Stimulated activated CD8-positive, alpha-beta memory T cell treated with anti-CD3 and anti-CD28 coated beads, Interleukin-4, amount 100 ng/mL, for 48 hours (primary cell): ENCODE measurements around the gene TJP2.

ENCODE experiments used
- DNase-seq: peaks from one replicate; pipeline ENCODE4 v3.0.0-alpha.2; 2020

The TJP2 gene

DNA sequence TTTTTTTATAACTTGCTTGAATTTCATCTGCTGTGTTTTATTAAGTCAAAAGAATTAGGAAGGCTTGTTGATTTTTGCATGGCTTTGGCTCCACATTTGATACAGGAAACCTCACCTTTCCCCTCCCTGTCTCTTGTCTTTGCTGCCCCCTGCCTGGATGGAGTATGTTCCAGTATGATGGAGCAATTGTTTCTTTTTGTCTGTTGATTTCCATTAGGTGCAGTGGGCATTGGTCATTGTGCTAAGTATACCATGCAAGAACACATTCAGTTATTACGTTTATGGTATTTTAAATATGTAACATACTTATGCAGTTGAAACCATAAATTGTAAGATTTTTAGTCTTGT is 19.6 kb downstream of the TJP2 start:
- no peak for DNase-seq

DNA sequence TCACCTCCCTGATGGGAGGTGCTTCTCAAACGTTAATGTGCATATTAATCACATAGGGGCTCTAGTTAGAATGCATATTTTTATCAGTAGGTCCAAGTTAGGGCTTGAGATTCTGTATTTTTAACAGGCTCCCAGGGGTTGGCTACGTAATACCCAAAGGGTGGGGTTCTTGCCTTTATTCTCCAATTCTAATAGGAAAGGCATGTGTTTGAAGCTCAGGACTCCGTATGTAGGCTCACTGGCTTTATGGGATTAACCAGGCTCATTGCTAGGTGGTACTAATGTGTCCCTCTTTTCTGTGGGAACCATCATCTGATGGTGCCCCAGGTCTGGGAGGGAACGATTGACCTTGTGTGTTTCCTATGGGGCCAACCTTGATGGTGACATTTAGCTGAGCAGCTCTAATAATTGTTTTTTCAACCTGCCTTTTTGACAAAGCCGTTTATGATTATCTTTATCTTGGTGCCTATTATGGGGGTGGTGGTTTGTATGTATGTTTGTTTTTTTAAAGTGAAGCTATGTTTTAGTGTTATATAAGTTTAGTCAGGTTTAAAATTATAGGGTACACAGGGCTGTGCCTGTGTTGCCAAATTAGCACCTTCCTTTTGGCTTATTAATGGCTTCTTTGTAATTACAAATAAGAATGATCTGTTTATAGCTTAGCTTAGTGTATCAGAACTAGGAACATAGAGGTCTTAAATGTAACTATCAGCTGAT is 20.8 kb downstream of the TJP2 start:
- no peak for DNase-seq

DNA sequence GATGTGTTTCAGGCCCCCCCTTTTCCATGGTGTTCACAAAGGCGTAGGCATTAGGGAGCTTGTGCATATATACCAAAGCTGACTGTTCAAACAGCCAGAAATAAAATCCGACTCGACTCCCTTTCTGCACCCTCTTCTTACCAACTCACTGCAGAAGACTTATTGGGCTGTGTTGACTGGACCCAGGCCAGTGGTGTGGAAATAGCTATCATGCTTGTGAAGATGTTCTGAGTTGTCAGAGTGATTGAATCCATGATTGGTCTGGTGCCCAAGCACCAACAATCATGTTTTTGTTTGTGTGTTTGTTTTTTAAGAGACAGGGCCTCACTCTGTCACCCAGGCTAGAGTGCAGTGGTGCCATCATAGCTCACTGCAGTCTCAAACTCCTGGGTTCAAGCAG is 21.6 kb downstream of the TJP2 start:
- DNase-seq, result no peak

DNA sequence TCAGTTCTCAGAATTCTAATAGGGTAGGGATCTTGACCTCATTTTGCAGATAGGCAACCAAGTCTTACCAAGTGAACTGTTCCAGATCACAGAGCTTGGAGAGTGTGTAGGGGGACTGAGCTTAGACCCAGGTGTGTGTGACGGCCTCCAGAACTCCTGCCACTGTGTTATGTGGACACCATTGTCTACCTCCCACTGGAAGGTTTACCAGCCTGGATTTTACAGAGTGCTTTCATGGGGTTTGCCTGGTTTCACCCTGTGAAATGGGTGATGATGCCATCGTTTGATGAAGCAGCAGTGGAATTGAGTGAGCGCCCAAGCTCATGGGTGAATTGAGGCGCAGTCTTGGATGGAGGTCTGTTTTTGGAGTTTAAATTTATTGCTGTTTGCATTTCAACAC is 23.6 kb downstream of the TJP2 start:
- no peak for DNase-seq

DNA sequence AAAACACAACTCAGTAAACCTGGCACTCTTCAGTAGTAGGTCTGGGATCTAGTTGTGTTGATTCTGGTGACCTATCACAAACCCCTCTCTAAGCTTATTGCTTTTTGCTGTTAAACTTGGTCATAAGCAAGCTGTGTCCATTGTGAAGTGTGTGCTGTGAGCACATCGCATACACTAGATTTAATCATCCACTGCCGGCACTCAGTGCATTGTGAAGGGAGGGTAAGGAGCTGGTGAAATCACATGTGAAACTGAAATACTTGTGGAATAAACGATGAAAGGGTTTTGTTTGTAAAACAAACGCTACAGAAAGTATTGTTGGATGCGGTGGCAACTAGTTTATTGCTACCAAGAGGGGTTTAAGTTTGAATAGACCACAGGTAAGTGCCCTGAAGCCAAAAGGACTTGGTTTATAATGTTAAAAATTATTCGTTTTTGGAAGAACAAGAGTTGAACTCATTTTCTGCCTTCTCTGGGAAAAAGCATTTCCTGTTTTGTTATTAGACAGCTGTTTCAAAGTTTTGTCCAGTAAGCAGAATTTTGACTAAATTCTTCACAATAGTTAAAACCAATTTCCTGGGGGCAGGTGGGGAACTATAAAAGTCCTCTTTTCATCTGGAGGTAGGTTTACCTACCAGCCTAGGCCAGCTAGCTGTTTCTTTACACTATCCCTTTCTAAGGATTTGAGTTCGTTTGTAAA is 24.6 kb downstream of the TJP2 start:
- no peak for DNase-seq

DNA sequence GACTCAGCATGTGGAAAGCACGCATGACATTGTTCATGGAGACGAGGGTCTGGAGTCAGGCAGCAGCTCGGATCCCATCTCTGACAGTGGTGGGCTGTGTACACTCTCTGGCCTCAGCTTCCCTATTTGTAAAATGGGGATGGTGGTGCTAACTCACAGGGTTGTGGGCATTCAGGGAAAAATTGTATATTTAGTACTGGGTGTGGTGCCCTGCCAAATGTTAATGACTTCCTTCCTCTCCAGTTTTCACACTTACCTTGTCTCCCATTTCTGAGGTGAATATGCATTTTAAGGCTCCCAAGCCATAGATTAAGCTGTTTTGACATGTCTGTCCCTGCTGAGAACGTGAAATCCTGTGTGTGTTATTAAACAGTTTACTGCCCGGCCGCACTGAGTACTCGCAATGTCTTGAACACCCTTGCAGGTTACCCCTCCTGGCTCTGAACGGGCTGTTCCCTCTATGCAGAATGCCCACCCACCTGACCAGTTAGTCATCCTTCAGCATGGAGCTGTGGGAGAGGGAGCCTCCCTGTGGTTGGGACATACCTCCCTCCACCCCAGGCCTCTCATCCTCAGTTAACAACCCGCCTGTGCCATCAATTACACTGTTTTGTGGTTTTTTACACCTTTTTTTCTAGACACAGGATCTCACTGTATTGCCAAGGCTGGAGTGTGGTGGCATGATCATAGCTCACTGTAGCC is 25.8 kb downstream of the TJP2 start:
- no peak for DNase-seq

DNA sequence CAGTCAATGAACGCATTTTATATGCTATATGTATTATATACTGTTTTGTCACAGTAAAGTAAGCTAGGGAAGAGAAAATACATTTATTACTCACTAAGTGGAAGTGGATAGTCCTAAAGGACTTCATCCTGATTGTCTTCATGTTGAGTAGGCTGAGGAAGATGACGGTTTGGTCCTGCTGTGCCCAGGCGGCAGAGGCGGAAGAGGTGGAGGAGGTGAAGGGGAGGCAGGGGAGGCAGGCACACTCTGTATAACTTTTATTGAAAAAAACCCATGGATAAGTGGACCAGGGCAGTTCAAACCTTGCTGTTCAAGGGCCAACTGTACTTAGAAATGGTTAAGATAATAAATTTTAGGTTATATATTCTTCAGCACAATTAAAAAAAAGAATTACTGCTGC is 28.5 kb downstream of the TJP2 start:
- DNase-seq, result no peak

DNA sequence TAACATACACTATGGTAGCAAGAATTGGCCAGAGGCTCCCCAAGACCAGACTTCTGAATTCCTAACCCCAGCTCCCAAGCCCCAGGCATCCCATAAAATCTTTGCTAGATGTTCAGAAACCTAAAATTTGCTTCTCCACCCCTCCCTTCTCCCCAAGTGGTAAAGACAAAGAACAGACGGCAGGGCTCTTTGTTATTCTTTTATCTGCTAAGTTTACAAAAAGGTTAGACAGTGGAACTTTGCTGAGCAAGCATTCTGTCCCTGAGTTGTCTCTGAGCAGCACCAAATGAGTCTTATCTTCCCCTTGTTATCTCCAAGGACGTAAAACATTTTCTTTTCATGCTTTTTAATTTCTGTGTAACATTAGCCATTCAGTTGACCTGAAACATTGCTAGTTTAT is 30.2 kb downstream of the TJP2 start:
- DNase-seq, result no peak

DNA sequence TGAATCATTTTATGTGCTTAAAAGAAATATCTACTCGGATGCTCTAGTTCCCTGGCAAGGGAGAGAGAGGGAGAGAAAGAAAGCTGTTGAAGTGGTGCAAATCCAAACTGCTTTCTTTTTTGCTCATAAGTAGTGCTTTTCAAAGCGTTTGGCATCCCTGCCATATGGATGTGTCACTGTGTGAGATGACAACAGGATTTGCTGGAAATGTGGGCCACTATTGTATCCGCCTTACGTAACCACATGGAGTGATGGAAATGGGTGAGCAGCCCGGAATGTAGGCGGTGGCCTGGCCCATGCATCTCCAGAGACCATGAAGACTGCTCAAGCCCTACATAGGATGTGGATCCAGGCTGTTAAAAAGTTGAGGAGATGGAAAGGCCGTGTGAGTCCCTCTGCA is 30.8 kb downstream of the TJP2 start:
- DNase-seq, result no peak

DNA sequence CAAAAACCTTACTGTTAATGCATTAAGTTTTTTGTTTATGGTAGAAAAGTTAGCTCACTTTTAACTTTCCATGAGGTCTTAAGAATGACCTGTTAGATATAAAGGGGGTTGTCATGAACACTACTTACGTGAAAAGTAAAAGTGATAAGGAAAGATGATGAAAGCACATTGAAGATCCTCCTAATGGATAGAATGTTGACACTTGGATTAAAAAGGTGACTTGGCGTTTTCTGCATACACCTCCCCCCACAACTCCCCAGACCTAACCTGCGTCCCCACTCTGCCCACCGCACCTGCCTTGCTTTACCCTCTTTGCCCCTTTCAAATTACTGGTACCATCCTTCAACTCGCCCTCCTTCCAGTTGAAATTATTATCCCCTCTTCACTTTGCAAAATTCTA is 32.0 kb downstream of the TJP2 start:
- no peak for DNase-seq

DNA sequence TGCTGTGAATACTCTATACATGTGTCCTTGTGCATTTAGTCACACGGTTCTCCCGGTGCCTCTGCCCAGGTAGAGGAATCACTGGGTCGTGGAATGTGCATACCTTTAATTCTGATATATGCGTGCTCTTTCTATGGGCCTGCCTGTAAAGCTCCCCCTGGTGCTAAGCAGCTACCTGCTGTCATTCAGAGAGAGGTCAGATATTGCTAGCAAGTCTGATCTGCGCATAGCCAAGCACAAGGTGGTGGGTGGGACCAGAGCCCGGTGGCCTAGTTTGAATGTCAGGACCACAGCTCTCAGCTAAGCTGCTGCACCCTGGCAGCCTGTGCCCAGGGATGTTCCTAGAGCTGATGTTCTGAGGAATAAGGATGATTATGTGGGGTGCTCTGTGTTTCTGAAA is 33.4 kb downstream of the TJP2 start:
- DNase-seq, result no peak

DNA sequence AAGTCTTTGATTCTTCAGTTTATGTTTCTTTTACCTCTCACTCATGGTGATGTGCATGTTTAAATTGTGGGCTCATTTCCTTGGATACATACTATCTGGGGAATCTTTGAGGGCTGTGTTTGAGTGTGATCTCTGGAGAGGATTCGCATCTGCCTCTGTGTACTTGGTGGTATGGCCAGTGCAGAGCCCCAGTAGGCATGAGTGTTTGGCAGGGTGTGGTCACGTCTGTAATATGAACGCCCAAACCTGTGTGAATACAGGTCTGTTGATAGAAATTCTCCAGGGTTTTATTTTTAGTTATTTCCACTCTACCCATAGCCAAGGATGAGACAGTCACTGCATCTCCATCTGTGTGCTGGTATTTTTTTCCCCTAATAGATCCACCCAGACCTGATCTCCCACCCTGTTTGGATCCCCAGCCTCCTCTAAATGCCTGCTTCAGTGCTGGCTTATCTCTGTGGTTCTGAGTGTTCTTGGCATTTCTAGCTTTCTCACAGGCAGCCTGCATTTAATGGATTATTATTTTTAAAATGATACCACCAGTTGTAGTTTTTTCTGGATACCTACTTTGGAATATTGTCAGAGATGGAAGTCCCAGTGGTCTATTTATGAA is 37.5 kb downstream of the TJP2 start:
- DNase-seq, result no peak

DNA sequence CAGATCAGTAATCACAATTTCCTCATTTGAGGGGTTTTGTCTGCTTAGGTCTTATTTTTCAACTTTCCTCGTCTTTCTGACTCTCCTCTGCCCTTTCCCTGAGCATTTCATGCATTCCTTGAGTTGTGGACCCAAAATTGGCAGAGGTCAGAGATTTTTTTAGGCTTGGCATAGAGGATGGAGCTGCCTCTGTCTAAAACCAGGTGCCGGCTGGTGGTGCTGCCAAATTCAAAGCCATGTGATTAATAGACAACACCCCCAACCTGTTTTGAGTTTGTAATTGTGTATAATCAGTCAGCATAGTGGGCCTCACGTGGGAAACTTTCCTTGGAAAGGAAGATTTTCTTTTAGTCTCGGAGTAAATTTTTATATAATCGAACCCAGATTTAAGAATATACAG is 39.6 kb downstream of the TJP2 start:
- no peak for DNase-seq

DNA sequence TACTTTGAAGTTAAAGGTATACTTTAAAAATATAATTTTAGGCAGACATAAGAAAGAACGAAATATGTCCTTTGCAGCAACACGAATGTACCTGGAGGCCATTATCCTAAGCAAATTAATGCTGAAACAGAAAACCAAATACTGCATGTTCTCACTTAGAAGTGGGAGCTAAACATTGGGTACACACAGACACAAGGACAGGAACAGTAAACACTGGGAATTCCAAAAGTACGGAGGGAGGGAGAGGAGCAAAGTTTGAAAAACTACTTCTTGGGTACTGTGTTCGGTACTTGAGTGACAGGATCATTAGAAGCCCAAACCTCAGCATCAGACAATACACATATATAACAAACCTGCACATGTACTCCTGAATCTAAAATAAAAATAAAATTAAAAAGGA is 40.9 kb downstream of the TJP2 start:
- DNase-seq, result no peak

DNA sequence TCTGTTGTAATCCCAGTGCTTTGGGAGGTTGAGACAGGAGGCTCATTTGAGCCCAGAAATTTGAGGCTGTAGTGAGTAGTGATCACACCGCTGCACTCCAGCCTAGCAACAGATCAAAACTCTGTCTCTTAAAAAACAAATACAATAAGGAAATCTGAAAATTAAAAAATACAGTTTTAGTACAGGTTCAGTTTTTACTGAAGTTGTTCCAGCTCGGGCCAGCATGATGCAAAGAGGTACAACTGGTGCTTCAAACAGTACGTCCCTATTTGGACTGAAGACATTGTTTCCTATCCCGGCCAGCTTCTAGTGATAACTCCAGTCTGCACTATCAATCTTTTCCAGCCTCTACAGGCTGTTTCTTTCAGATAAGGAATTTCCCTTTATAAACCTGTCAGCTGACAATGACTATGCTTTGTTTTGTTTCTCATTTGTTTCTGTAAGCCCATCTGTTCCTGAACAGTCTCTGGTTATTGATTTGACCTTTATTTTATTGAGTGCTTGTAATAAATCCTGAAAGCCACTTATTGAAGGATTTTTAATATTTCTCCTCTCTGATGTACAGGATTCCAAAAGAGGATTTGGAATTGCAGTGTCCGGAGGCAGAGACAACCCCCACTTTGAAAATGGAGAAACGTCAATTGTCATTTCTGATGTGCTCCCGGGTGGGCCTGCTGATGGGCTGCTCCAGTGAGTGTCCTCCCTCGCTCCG is 41.9 kb downstream of the TJP2 start:
- DNase-seq, result no peak

DNA sequence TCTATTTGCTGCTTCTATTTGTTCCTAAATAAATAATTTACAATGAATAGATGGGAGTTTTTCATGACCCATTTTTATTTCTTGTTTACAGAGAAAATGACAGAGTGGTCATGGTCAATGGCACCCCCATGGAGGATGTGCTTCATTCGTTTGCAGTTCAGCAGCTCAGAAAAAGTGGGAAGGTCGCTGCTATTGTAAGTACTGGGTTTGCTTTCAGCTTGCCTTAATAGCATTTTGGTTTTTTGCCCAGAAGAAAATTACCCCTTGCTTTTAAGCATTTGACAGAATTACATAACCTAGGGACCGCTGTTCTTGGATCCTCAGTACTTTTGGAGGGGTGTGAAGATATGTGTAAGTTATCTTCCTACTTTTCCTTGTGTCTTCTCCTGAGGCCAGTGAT is 44.1 kb downstream of the TJP2 start:
- DNase-seq, result no peak

DNA sequence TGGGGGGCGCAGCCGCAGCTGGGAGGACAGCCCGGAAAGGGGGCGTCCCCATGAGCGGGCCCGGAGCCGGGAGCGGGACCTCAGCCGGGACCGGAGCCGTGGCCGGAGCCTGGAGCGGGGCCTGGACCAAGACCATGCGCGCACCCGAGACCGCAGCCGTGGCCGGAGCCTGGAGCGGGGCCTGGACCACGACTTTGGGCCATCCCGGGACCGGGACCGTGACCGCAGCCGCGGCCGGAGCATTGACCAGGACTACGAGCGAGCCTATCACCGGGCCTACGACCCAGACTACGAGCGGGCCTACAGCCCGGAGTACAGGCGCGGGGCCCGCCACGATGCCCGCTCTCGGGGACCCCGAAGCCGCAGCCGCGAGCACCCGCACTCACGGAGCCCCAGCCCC is 47.0 kb downstream of the TJP2 start:
- DNase-seq, result no peak

DNA sequence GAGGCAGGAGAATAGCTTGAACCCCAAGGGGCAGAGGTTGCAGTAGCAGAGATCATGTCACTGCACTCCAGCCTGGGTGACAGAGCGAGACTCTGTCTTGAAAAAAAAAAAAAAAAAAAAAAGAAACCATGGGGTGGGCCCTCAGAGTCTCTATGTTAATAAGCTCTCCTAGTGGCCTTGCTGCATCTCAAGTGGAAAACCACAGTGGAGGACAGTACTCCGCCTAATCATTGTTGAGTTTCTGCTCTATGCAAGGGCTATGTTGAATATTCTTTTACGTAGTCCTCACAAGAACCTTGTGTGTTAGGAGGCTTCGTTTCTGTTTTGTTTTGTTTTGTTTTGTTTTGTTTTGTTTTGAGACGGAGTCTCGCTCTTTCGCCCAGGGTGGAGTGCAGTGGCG is 48.9 kb downstream of the TJP2 start:
- DNase-seq, result no peak

DNA sequence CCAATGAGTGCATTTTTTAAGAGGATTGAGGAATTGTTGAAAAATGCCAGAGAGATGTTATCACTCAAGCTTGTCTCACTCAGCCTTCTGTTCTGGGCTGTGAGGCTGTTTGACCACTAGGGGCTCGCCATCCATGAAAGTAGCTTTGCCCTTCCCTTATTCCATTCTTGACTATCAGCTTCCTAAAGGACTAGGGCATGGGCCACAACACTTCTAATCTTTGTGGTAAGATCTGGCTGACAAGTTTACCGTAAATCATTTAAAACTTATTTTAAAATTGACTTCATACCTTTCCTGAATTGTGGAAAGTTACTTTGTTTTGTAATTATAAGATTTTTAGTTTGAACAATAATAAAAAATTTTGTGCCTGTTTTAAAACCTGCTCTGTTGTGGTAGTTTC is 49.5 kb downstream of the TJP2 start:
- no peak for DNase-seq

DNA sequence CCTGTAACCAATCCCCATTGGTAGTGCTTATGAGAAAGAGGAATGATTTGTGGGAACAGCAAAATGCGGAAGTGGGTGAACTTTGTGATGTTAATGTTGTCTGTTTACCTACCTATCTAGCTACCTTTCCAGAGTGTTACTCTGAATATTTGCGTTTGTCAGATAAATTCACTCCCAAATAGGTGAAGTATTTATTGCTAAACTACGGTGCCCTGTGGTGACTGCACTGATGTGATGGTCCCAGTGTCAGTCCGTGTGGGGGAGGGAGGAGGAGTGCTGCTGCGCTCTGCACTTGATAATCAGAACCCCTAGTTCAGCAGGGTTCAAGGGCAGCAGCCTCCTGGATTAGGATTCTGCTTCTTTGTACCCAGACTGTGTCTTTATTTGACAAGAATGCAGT is 55.3 kb downstream of the TJP2 start:
- no peak for DNase-seq

DNA sequence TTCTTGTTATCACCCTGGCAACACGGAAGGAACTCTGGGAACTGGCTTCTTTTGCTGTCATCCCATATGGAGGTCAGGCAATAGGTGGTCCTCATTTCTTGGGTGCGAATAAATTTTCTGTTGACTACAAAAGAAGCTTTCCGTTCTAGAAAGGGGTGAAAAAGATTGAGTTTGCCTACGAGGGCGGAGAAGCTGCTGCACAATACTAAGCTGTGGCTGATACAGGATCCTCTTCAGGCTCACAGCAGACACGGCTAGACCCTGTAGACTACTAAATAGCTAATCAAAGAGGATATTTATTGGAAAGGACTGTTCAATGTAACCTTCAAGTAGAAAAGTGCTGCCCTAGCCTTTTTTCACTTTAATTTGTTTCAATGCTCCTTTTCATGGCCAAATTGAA is 58.1 kb downstream of the TJP2 start:
- DNase-seq, result no peak

DNA sequence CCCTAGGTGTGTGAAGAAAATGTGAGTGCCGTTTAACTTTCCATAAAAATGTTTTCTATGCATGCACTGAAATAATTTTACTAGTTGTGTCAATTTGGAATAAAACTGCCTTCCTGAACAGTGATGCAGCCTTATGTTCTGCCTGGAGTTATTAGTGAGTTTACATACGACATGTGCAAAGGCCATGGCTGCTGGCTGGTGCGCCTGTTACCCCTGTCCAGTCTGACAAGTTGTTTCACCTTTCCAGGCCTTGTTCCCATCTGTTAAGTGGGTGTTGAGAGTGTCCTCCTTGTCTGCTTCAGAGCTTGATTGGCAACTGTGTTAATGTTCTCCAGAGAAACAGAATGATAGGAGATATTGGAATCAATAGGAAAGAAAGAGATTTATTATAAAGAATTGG is 60.6 kb downstream of the TJP2 start:
- DNase-seq, result no peak

DNA sequence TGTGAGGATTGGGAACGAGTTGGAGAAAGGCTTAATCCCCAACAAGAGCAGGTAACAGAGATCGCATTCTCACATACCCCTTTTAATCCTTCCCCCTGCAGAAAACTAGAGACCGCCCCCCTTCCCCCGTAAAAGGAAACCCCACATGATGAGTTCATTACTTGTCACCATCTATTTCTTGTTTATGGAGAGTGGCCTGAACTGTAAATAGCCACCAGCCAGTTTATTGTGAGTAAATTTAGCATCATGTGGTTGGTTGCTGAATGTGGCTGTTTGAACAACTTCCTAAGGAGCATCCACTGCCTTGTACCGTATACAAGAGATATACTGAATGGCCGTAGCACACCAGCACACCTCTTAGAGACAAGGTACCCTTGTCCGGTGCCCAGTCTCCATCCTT is 62.1 kb downstream of the TJP2 start:
- no peak for DNase-seq
